OCI-LY7 (cell line): ENCODE results near the gene CRY1. TPM values are rescaled to one million over a fixed set of nuclear protein-coding genes. Genes with fewer than 3 reads are reported as not detected.
"Not testable (repeated sequence)": the region's sequence is repeated elsewhere in the genome, so short reads cannot be mapped to it uniquely, and the experiment has no call there.

ENCODE experiments used
- BruUV-seq: library from RNA; stranded (reverse); fragments of 400-500 nt; replicated peaks from 2 replicates; lab custom pipeline; 2021; lab: Mats Ljungman, UMichigan
- CTCF ChIA-PET: fragments of 300-600 bp; sonication (Branson Sonifier 250); formaldehyde crosslinking; loops from one replicate; lab custom pipeline; 2022; ENCODE audit warnings: antibody characterized with exemption; ENCODE audit not compliant: unreplicated experiment; lab: Charles Lee
- POLR2A ChIA-PET: fragments of 300-600 bp; sonication (Branson Sonifier 250); formaldehyde crosslinking; loops from one replicate; lab custom pipeline; 2022; ENCODE audit warnings: antibody characterized with exemption; lab: Charles Lee
- DNase-seq: peaks from one replicate; pipeline ENCODE4 v3.0.0-alpha.2; 2015; ENCODE audit warnings: low spot score
- H2AFZ ChIP-seq: fragments of 200-600 bp; sonication (generic), shearing (Covaris generic); 2 replicates; pipeline ENCODE4 v1.6.1; 2014; ENCODE audit warnings: mild to moderate bottlenecking, antibody characterized with exemption, low read length, moderate library complexity
- H3K27ac ChIP-seq: fragments of 200-600 bp; sonication (generic); 2 replicates; pipeline ENCODE4 v1.5.1; 2014; ENCODE audit warnings: mixed run types, low read depth, mild to moderate bottlenecking, moderate library complexity, low read length, inconsistent platforms; ENCODE audit not compliant: poor library complexity, severe bottlenecking
- H3K36me3 ChIP-seq: fragments of 200-600 bp; sonication (generic); 2 replicates; pipeline ENCODE4 v1.6.1; 2014; ENCODE audit warnings: mild to moderate bottlenecking, antibody characterized with exemption, low read length, moderate library complexity, mixed read lengths; ENCODE audit not compliant: insufficient read depth
- H3K4me1 ChIP-seq: fragments of 200-600 bp; sonication (generic); 2 replicates; pipeline ENCODE4 v1.5.1; 2014; ENCODE audit warnings: mild to moderate bottlenecking, low read length; ENCODE audit not compliant: insufficient read depth, poor library complexity, severe bottlenecking
- H3K4me2 ChIP-seq: fragments of 200-600 bp; sonication (generic); 2 replicates; pipeline ENCODE4 v1.6.1; 2014; ENCODE audit warnings: mild to moderate bottlenecking, low read length
- H3K4me3 ChIP-seq: fragments of 200-600 bp; sonication (generic); 2 replicates; pipeline ENCODE4 v1.5.1; 2014; ENCODE audit warnings: mild to moderate bottlenecking, low read depth, low read length; ENCODE audit not compliant: poor library complexity, severe bottlenecking
- H3K79me2 ChIP-seq: fragments of 200-600 bp; sonication (generic); 2 replicates; pipeline ENCODE4 v1.6.1; 2016; ENCODE audit warnings: low read depth, mild to moderate bottlenecking, low read length, moderate library complexity, mixed read lengths; ENCODE audit not compliant: insufficient read depth
- H3K9me2 ChIP-seq: fragments of 200-600 bp; sonication (generic); 2 replicates; pipeline ENCODE4 v1.6.1; 2016; ENCODE audit warnings: mild to moderate bottlenecking, low read length, mixed read lengths; ENCODE audit not compliant: insufficient read depth
- H3K9me3 ChIP-seq: fragments of 200-600 bp; sonication (generic); 2 replicates; pipeline ENCODE4 v1.6.1; 2014; ENCODE audit warnings: mild to moderate bottlenecking, mixed run types, low read length, mixed read lengths
- H4K20me1 ChIP-seq: fragments of 200-600 bp; sonication (generic); 2 replicates; pipeline ENCODE4 v1.6.1; 2014; ENCODE audit warnings: mild to moderate bottlenecking, antibody characterized with exemption, low read length, moderate library complexity, mixed read lengths; ENCODE audit not compliant: insufficient read depth
- EZH2phosphoT487 ChIP-seq: fragments of 200-600 bp; sonication (generic); IDR thresholded peaks from 2 replicates; pipeline ENCODE4 v1.6.1; 2018; ENCODE audit warnings: low read depth, borderline replicate concordance, mild to moderate bottlenecking, mixed run types, antibody characterized with exemption, low read length, moderate library complexity, mixed read lengths
- intact Hi-C: fragments of 100-400 bp; cut with micrococcal nuclease; formaldehyde crosslinking; loops from one replicate; pipeline ENCODE4 v1.10.0; 2022; ENCODE audit not compliant: unreplicated experiment
- total RNA-seq, 2 experiments: library from RNA; depleted of rRNA in 1 of 2; stranded (reverse); fragments of >200 nt in 1 of 2; shearing (Covaris generic) in 1 of 2; gene quantifications; 2 replicates each; pipeline ENCODE4 v1.2.3, GENCODE V29; 2014 to 2022
- TF ChIP-seq, protein P1 (sequence below): fragments of 200-600 bp; sonication (generic); conservative IDR thresholded peaks from 2 replicates; pipeline ENCODE4 v1.5.1; 2014; ENCODE audit warnings: mild to moderate bottlenecking, antibody characterized with exemption, low read length, moderate library complexity, mixed read lengths

Gene CRY1
- total RNA-seq, 2 experiments from 2014 or later: not detected

DNA sequence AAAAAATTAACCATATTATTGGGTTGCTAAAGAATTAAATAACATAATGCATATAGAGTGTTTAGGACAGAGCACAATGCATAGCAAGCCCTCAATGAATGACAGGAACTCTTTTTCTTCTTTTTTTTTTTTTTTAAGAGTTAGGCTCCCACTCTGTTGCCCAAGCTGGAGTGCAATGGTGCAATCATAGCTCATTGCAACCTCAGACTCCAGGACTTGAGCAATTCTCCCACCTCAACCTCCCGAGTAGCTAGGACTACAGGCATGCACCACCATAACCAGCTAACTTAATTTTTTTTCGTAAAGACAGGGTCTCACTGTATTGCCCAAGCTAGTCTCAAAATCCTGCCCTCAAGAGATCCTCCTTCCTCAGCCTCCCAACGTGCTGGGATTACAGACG lies 85.9 kb downstream of the CRY1 start:
- Histone ChIP-seq H3K79me2 (no peaks in the 10 kb centered on the region), H4K20me1 (no peaks in the 10 kb centered on the region), H3K9me2 (no peaks in the 10 kb centered on the region), H3K4me3 (no peak overlapping the region), H3K4me2 (no peak overlapping the region), H3K4me1 (no peaks in the 10 kb centered on the region), H2AFZ (no peak overlapping the region), H3K27ac (no peak overlapping the region), H3K9me3 (no peaks in the 10 kb centered on the region), H3K36me3 (no peaks in the 10 kb centered on the region)
- ChIA-PET CTCF (no interaction called here), POLR2A (interaction anchor here (1.0 to 1.4 kb wide), 2 partner anchors 9 to 25 kb away, joined by 3 to 8 read pairs; no protein-coding TSS in a partner anchor)
- intact Hi-C loops: no loop called here
- BruUV-seq: no TSS peak
- no peak for DNase-seq
- no peak for TF ChIP-seq EZH2phosphoT487
- TF ChIP-seq, protein P1, sequence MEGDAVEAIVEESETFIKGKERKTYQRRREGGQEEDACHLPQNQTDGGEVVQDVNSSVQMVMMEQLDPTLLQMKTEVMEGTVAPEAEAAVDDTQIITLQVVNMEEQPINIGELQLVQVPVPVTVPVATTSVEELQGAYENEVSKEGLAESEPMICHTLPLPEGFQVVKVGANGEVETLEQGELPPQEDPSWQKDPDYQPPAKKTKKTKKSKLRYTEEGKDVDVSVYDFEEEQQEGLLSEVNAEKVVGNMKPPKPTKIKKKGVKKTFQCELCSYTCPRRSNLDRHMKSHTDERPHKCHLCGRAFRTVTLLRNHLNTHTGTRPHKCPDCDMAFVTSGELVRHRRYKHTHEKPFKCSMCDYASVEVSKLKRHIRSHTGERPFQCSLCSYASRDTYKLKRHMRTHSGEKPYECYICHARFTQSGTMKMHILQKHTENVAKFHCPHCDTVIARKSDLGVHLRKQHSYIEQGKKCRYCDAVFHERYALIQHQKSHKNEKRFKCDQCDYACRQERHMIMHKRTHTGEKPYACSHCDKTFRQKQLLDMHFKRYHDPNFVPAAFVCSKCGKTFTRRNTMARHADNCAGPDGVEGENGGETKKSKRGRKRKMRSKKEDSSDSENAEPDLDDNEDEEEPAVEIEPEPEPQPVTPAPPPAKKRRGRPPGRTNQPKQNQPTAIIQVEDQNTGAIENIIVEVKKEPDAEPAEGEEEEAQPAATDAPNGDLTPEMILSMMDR: no peak

DNA sequence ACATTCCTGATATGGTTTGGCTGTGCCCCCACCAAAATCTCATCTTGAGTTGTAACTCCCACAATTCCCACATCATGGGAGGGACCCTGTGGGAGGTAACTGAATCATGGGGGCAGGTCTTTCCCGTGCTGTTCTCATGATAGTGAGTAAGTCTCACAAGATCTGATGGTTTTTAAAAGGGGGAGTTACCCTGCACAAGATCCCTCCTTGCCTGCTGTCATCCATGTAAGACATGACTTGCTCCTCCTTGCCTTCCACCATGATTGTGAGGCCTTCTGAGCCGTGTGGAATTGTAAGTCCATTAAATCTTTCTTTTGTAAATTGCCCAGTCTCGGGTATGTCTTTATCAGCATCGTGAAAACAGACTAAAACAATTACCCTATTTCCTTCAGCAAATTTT lies 90.7 kb downstream of the CRY1 start:
- BruUV-seq, H3K79me2 ChIP-seq, H3K4me1 ChIP-seq, intact Hi-C loops, H4K20me1 ChIP-seq, DNase-seq, H3K4me2 ChIP-seq, CTCF ChIA-PET, H3K27ac ChIP-seq, H3K4me3 ChIP-seq, H2AFZ ChIP-seq, H3K36me3 ChIP-seq, H3K9me2 ChIP-seq, POLR2A ChIA-PET, H3K9me3 ChIP-seq: not testable (repeated sequence)

DNA sequence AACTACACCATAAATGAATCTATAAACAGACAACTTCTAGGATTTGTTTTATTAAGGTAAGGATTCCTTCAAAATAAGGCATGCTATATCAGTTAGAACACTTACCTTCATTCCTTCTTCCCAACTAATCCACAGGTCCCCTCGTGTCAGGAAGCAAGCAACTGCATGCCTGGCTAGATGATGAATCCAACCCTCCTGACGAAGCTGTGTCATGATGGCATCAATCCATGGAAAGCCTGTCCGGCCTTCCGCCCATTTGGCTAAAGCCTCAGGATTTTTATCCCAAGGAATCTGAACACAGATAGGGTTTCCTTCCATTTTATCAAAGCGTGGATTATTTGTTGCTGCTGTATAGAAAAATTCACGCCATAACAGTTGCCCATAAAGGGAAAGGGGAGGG lies 93.9 kb downstream of the CRY1 start:
- H3K36me3 ChIP-seq: no peaks in the 10 kb centered on the region
- no peaks in the 10 kb centered on the region for H3K79me2 ChIP-seq
- ChIA-PET POLR2A (interaction anchor here (0.5 to 1.7 kb wide), 5 partner anchors 8 to 1598 kb away, joined by 3 to 8 read pairs (median 3); no protein-coding TSS in a partner anchor), CTCF (no interaction called here)
- TF ChIP-seq EZH2phosphoT487: no peak
- TF ChIP-seq, protein P1: no peak
- H3K4me1 ChIP-seq: no peaks in the 10 kb centered on the region
- intact Hi-C loops: no loop called here
- BruUV-seq: no TSS peak
- H2AFZ ChIP-seq: no peak overlapping the region
- H3K4me3 ChIP-seq: no peak overlapping the region
- no peaks in the 10 kb centered on the region for H3K9me3 ChIP-seq
- no peaks in the 10 kb centered on the region for H3K9me2 ChIP-seq
- H3K4me2 ChIP-seq: no peak overlapping the region
- no peak overlapping the region for H3K27ac ChIP-seq
- DNase-seq: no peak
- H4K20me1 ChIP-seq: no peaks in the 10 kb centered on the region
